MG63 (cell line): ENCODE results near the gene STYXL1. TPM values are rescaled to one million over a fixed set of nuclear protein-coding genes. Genes with fewer than 3 reads are reported as not detected.

Experiments used
- DNase-seq: peaks from one replicate; pipeline ENCODE4 v3.0.0-alpha.2; 2020
- H3K27me3 ChIP-seq: fragments of 250-450 bp; sonication (Bioruptor Pico); 2 replicates; pipeline ENCODE4 v1.5.1; 2020; ENCODE audit warnings: mild to moderate bottlenecking, moderate library complexity
- H3K36me3 ChIP-seq: fragments of 250-450 bp; sonication (Bioruptor Pico); 2 replicates; pipeline ENCODE4 v1.5.1; 2020; ENCODE audit warnings: mild to moderate bottlenecking, moderate library complexity
- H3K4me3 ChIP-seq: fragments of 250-450 bp; sonication (Bioruptor Pico); 2 replicates; pipeline ENCODE4 v1.5.1; 2020; ENCODE audit warnings: mild to moderate bottlenecking, moderate library complexity
- H3K9me3 ChIP-seq: fragments of 250-450 bp; sonication (Bioruptor Pico); 2 replicates; pipeline ENCODE4 v1.5.1; 2020; ENCODE audit warnings: mild to moderate bottlenecking, moderate library complexity
- total RNA-seq: library from RNA; depleted of rRNA; stranded (reverse); fragments of >200 nt; shearing (Covaris generic); gene quantifications from 2 replicates; pipeline ENCODE4 v1.2.3, GENCODE V29; 2014; ENCODE audit warnings: low replicate concordance

The STYXL1 gene
- total RNA-seq, 1 experiment from 2014 or later, result 47.9 TPM

GRCh38 chr7:75991531-75992082 is 56.2 kb downstream of the STYXL1 start:
- Histone ChIP-seq H3K4me3 (no peak overlapping the region), H3K9me3 (no peaks in the 10 kb centered on the region), H3K27me3 (no peaks in the 10 kb centered on the region), H3K36me3 (no peaks in the 10 kb centered on the region)
- DNase-seq, result no peak

DNA sequence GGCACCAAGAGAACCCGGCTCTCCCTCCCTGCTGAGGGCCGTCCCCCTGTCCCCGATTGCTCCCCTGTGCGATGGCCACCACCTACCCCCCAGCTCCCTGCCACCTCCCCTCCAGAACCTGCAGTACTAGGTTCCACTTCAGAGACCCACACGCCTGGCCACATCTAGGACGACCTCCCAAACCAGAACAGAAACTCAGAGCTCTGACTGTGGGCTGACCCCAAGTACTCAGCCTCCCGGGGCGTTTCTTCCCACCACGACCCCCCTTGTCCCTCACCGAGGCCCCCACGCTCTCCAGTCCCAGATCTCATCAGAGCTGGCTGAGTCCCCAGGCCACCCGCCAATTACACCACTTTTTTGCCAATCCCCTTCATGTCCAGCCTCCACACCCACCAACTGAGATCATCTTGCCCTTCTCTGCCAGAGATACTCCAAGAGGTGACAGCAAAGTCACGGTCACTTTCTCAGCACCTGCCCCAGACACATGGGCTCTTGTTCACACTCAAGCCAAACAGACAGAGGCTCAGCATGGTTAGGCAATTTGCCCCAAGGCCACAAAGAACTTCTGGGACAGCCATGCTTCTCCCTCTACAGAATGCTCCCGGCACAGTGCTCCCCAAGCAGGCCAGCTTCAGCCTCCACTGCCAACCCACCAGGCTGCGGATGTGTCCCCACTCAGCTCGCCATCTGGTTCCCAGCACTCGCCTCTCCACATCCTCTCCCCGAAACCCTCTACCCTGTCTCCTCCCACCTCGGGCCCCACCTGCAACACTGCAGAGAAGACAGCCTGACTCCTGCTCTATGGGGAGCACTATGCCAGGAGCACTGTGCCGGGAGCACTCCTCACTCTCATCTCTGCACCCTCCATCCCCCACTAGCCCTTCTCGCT is 58.1 kb downstream of the STYXL1 start:
- DNase-seq, result no peak
- H3K27me3 ChIP-seq, result no peaks in the 10 kb centered on the region
- no peaks in the 10 kb centered on the region; the same call in 1 of the 2 replicates for H3K36me3 ChIP-seq
- H3K4me3 ChIP-seq, result no peak overlapping the region
- H3K9me3 ChIP-seq, result no peaks in the 10 kb centered on the region

GRCh38 chr7:75988568-75989499 is 59.0 kb downstream of the STYXL1 start:
- H3K27me3 ChIP-seq, result no peaks in the 10 kb centered on the region
- DNase-seq, result no peak
- no peaks in the 10 kb centered on the region for H3K9me3 ChIP-seq
- H3K36me3 ChIP-seq, result no peaks in the 10 kb centered on the region; the same call in 1 of the 2 replicates
- no peak overlapping the region for H3K4me3 ChIP-seq

DNA sequence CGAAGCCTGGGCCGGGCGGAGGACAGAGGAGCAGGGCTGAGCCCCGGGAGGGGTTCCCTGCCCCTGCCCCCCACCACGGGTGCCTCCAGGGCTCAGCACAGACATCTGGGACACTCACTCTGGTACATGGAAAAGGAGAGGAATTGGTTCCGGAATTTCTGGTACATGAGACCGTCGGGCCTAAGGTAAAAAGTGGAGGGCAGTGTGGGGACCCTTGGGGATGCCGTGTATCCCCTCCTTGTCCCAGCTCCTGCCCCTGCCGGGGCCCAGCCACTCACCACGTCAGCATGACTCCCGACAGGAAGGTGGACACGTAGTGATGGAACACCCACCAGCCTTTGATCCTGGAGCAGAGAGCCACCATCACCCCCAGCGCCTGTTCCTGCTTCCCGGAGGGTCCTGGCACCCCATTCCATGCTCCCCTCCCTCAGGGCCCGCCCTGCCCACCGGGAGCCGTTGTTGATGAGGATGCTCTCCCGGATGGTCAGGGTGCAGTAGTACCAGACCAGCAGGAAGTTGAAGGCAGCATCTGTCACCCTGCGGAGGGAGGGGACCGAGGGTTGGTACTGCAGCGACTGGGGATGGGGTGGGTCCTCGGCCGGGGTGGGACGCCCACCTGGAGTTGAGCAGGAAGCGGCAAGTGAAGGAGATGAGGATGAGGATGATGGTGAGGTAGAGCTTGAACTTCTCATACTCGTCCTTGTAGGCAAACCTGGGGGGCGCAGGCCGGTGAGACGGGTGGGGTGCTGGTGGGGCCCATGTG is 59.8 kb downstream of the STYXL1 start:
- Histone ChIP-seq H3K27me3 (no peaks in the 10 kb centered on the region), H3K4me3 (no peak overlapping the region), H3K9me3 (no peaks in the 10 kb centered on the region), H3K36me3 (no peaks in the 10 kb centered on the region; the same call in 1 of the 2 replicates)
- no peak for DNase-seq

GRCh38 chr7:75987026-75987804 is 60.6 kb downstream of the STYXL1 start:
- Histone ChIP-seq H3K9me3 (no peaks in the 10 kb centered on the region), H3K27me3 (no peaks in the 10 kb centered on the region), H3K4me3 (no peak overlapping the region), H3K36me3 (no peaks in the 10 kb centered on the region; the same call in 1 of the 2 replicates)
- no peak for DNase-seq

DNA sequence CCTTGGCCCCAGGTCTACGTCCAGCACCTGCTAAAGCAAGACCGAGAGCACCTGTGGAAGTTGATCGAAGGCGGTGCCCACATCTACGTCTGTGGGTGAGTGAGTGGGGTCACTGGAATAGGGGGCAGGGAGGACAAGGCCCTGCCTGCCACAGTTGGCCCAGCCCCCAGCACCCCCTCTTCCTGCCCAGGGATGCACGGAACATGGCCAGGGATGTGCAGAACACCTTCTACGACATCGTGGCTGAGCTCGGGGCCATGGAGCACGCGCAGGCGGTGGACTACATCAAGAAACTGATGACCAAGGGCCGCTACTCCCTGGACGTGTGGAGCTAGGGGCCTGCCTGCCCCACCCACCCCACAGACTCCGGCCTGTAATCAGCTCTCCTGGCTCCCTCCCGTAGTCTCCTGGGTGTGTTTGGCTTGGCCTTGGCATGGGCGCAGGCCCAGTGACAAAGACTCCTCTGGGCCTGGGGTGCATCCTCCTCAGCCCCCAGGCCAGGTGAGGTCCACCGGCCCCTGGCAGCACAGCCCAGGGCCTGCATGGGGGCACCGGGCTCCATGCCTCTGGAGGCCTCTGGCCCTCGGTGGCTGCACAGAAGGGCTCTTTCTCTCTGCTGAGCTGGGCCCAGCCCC is 61.5 kb downstream of the STYXL1 start:
- H3K4me3 ChIP-seq, result no peak overlapping the region

DNA sequence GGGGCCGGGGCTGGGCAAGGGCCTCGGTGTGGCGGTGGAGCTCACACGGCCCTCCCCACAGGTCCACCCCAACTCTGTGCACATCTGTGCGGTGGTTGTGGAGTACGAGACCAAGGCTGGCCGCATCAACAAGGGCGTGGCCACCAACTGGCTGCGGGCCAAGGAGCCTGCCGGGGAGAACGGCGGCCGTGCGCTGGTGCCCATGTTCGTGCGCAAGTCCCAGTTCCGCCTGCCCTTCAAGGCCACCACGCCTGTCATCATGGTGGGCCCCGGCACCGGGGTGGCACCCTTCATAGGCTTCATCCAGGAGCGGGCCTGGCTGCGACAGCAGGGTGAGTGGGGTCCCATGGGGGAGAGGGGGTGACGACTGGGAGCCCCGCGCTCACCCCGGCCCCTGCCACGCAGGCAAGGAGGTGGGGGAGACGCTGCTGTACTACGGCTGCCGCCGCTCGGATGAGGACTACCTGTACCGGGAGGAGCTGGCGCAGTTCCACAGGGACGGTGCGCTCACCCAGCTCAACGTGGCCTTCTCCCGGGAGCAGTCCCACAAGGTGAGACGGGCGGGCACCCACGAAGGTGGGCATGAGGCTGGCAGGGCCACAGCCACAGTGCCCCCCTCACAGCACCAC is 62.2 kb downstream of the STYXL1 start:
- H3K36me3 ChIP-seq, result no peaks in the 10 kb centered on the region; the same call in 1 of the 2 replicates
- no peaks in the 10 kb centered on the region for H3K27me3 ChIP-seq
- H3K4me3 ChIP-seq, result no peak overlapping the region
- H3K9me3 ChIP-seq, result no peaks in the 10 kb centered on the region
- DNase-seq, result no peak

More for the DNA sequence above, 61.5 kb downstream of the STYXL1 start:
- Histone ChIP-seq H3K36me3 (no peaks in the 10 kb centered on the region; the same call in 1 of the 2 replicates), H3K27me3 (no peaks in the 10 kb centered on the region), H3K9me3 (no peaks in the 10 kb centered on the region)
- no peak for DNase-seq

- Histone ChIP-seq H3K9me3 (no peaks in the 10 kb centered on the region), H3K27me3 (no peaks in the 10 kb centered on the region), H3K36me3 (no peaks in the 10 kb centered on the region; the same call in 1 of the 2 replicates), H3K4me3 (no peak overlapping the region)
- no peak for DNase-seq
Observed at GRCh38 chr7:75985009-75985517, 62.7 kb downstream of the STYXL1 start.

- Histone ChIP-seq H3K4me3 (no peak overlapping the region), H3K36me3 (no peaks in the 10 kb centered on the region; the same call in 1 of the 2 replicates), H3K27me3 (no peaks in the 10 kb centered on the region), H3K9me3 (no peaks in the 10 kb centered on the region)
- no peak for DNase-seq
Observed at GRCh38 chr7:75984130-75985008, 63.4 kb downstream of the STYXL1 start.

GRCh38 chr7:75983471-75984129 is 64.2 kb downstream of the STYXL1 start:
- DNase-seq, result no peak
- H3K4me3 ChIP-seq, result no peak overlapping the region
- H3K27me3 ChIP-seq, result no peaks in the 10 kb centered on the region
- H3K36me3 ChIP-seq, result no peaks in the 10 kb centered on the region; the same call in 1 of the 2 replicates
- H3K9me3 ChIP-seq, result no peaks in the 10 kb centered on the region

- Histone ChIP-seq H3K4me3 (no peak overlapping the region), H3K9me3 (no peaks in the 10 kb centered on the region), H3K27me3 (no peaks in the 10 kb centered on the region), H3K36me3 (no peaks in the 10 kb centered on the region; the same call in 1 of the 2 replicates)
- no peak for DNase-seq
Observed at GRCh38 chr7:75982306-75983064, 65.3 kb downstream of the STYXL1 start.

GRCh38 chr7:75981453-75982305 is 66.1 kb downstream of the STYXL1 start:
- no peaks in the 10 kb centered on the region; the same call in 1 of the 2 replicates for H3K36me3 ChIP-seq

More at GRCh38 chr7:75981453-75982305, 66.1 kb downstream of the STYXL1 start:
- no peaks in the 10 kb centered on the region for H3K27me3 ChIP-seq
- DNase-seq, result no peak
- H3K9me3 ChIP-seq, result no peaks in the 10 kb centered on the region
- no peak overlapping the region for H3K4me3 ChIP-seq
